PC-3 (cell line): Measurements from ENCODE around the gene SERAC1.

Source experiments
- CTCF ChIP-seq: fragments of 300-600 bp; sonication (generic); conservative IDR thresholded peaks from 2 replicates; pipeline ENCODE4 v1.5.1; 2017; ENCODE audit warnings: antibody characterized with exemption, low read depth, mild to moderate bottlenecking, low read length
- EZH2 ChIP-seq: fragments of 300-600 bp; sonication (generic); IDR thresholded peaks from one replicate; pipeline ENCODE4 v1.6.1; 2017; ENCODE audit warnings: antibody characterized with exemption, mild to moderate bottlenecking, low read length; ENCODE audit not compliant: unreplicated experiment

DNA sequence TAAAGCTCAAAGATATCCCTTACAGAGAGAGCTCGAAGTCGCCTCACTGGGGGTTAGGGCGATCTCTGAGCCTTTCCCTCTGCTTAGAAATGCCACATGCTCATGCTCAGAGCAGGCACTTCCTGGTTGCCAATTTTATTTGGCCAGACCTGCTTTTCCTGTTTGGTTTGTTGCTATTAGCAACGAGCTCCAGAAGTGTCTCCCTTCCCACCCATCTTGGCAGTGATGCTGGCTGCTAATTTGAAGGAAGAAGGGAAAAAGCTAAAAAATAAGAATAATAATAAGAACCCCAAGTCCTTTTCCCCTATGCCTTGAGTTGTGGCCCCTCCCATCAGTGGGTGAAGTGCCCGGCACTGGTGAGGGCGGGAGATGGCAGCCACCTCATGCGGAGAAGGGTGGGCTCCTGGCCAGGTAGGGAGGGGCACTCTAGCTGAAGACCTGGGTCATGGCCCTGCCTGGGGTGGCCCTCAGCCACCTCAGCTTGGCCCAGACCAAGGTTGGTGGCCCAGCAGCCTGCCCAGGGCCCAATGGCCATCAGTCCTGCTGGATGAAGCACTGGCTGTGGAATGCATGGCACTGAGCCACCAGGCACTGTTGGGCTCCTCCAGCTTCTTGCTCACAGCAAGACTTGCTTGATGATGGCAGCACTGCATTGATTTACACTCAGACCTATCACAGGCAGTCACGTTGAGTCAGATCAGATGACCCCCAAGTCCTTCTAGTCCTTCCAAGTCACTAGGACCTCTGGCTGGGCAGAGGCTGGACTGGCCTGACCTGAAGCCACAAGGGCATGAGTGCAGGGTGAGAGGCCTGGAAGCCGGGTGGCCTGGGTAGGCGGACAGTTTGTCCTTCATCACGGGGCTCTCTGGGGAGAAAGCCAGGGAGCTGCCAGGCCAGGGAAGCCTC is 107.4 kb downstream of the SERAC1 start:
- TF ChIP-seq CTCF, result no peak
- no peak for TF ChIP-seq EZH2
